Measurements from ENCODE around the gene CXorf65.

CXorf65 gene

DNA sequence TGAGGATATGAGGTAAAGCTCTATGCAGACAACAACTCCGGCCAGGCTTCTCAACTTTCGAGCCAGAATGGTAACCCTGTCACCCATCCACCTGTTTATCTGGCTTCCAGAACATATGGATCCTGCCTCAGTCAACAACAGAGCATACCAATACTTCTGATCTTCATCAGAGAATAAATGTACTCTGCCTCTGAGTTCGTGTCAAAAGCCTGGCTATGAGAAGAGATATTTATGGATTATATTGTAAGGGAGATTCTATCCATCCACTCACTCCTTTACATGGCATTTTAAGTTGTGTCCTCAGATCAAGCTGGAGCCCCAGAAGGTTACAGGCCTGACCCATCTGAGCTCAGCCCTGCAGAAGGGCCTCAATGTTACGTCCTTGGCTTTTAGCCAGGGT, 20.6 kb downstream of the CXorf65 start:
- DNase-seq (ENCODE audit: low spot score): no peak
- no peak for TF ChIP-seq CTCF (IDR thresholded peaks at IDR 0.05; ENCODE audit: extremely low read depth, missing control alignments)

DNA sequence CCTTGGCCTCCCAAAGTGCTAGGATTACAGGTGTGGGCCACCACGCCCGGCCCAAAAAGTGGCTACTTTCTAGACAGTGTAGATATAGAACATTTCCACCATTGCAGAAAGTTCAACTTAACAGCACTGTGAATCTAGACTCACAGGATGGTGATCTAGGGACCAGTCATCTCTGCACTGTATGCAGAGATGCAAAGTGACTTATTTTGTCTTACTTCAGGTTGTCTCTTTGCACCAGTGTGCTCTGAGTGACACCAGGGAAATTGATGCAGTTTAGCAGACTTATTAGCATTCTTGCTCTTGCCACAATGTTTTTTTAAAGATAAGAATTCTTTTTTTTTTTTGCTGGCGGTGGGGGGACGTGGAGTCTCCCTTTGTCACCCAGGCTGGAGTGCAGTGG, 23.7 kb downstream of the CXorf65 start:
- no peak for TF ChIP-seq CTCF (IDR thresholded peaks at IDR 0.05; ENCODE audit: extremely low read depth, missing control alignments)
- DNase-seq (ENCODE audit: low spot score): no peak

- no peak for DNase-seq (ENCODE audit: low spot score)
- TF ChIP-seq CTCF (IDR thresholded peaks at IDR 0.05; ENCODE audit: extremely low read depth, missing control alignments): no peak
Observed at GRCh38 chrX:71082124-71082647, 24.4 kb downstream of the CXorf65 start.

DNA sequence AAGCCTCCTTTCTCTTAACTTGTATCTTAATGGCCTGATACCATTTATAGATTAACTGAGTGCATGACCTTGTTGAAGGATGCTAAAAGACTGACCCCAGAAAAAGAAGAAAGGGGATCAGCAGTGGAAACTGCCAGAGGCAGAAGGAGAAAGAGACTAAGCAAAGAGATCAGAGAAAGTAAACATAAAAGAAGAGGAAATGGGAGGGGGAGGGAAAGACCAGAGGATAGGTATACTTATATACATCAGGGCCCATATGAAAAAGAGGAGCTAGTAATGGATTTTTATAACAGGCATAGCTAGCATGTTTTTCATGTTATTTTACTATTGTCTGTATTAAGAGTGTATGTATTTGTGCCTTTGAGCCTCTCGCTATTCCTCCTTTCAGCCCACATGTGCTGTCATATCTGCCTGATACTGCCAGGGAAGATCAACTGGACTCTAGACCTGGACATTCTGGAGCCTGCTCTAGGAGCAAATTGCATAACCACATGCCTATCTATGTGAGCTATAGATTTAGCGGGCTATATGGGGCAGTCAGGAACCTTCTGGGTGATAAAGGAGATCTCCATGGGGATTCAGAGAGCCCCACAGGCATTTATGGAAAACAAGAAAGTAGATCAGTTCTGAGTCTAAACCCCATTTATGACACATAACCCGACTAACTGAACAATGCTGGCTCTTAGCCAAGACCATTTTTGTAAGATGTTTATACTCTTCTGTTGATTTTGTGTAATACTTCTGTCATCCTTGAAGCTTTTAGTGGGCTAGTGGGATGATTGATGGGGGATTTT, 25.0 kb downstream of the CXorf65 start:
- DNase-seq (ENCODE audit: low spot score): no peak

DNA sequence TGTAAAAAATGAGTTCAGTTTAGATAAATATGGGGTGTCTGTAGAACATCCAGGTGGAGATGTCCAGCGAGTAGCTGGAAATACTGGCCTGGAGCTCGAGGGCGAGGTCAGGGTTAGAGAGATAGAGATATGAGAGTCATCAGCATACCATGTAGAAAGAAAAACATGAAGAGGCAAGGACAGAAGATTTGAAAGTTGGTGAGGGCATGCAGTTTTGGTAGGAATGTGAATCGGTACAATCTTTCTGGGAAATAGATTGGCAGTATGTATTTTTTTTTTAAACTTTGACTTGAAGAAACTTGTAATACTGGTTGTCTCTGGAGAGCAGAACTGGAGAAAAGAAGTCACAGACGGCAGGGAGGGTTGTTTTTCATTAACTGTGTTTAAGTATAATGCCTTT, 36.0 kb downstream of the CXorf65 start:
- no peak for TF ChIP-seq CTCF (IDR thresholded peaks at IDR 0.05; ENCODE audit: extremely low read depth, missing control alignments)
- DNase-seq (ENCODE audit: low spot score): no peak

More for the DNA sequence above, 25.0 kb downstream of the CXorf65 start:
- TF ChIP-seq CTCF (IDR thresholded peaks at IDR 0.05; ENCODE audit: extremely low read depth, missing control alignments): no peak

DNA sequence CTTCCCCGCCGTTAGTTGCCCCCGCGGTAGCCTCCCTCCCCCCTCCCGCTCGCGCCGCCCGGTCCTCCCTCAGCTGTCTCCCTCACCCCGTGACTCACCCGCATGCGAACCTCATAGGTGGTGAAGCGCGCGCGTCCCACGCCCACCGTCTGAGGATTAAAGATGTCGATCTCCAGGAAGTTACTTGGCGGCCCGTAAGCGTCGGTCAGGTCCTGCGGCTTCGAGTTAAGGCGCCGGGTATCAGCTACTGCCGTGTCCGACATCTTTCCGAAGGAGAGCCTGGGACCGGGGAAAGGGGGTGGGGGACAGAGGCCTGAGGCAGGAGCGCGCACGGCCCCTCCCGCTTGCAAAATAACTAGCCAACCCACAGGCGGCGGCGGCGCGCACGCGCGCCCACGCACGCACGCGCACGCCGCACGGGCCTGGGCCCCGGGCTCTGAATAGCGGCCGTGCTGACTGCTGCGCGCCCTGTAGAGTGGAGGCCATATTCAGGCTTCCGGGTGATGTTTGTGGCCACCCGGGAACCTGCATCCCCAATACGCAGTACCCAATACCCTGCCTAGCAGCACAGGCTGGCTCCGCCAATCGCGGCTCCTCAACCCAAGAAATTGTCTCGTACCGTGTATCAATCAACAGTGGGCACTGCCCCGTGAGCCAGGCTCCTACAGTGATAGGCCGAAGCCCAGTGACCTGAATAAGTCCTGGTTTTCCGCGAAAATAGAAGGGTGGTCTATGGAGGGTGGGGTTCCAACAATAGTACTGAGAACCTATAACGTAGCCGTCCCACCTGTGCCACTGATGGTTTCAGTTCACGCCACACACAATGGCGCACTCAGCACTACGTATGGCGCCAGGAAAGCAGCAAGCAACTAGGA, 38.3 kb downstream of the CXorf65 start, which contains the start of gene SNX12:
Gene SNX12, minus strand, starts transcription at position 291 of the 875 bp plus-strand sequence. Its CDS starts 28 bp downstream, at position 263.
- TF ChIP-seq CTCF (IDR thresholded peaks at IDR 0.05; ENCODE audit: extremely low read depth, missing control alignments): no peak
- peak; percentile 89 for DNase-seq (ENCODE audit: low spot score)

DNA sequence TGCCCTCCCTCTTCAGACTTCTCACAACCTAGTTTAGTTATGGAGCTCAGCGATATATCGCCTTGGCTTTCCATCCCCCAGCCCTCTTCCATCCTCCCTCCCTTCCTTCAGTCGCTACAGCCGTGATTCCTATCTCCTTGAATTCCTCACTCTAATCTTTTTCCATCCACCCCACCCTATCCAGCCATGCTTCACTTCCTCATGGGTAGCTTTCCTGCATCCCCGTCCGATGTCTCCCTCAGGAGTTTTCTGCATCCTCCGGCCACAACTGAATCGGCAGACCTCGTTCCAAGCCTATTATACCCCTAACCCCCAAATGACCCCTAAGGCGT, 38.9 kb downstream of the CXorf65 start:
- TF ChIP-seq CTCF (IDR thresholded peaks at IDR 0.05; ENCODE audit: extremely low read depth, missing control alignments): no peak
- no peak for DNase-seq (ENCODE audit: low spot score)
